ENCODE data around the gene ITGA1. TPM values are rescaled to one million over a fixed set of nuclear protein-coding genes. Genes with fewer than 3 reads are reported as not detected.

Gene ITGA1
- total RNA-seq, 1 donor from 2014 or later: 3.2 TPM

GRCh38 chr5:52999344-52999949 lies 211.7 kb downstream of the ITGA1 start:
- DNase-seq (ENCODE audit: low read depth): no peak

GRCh38 chr5:53001541-53001940 lies 213.8 kb downstream of the ITGA1 start:
- no peak for TF ChIP-seq CTCF (conservative IDR thresholded peaks at IDR 0.05; ENCODE audit: low read depth, low read length)
- no peak for DNase-seq (ENCODE audit: low read depth)
- H3K4me3 ChIP-seq (ENCODE audit: low read depth, low read length): no peak overlapping the region

More at GRCh38 chr5:52999344-52999949, 211.7 kb downstream of the ITGA1 start:
- no peak for TF ChIP-seq CTCF (conservative IDR thresholded peaks at IDR 0.05; ENCODE audit: low read depth, low read length)
- H3K4me3 ChIP-seq (ENCODE audit: low read depth, low read length): no peak overlapping the region

- DNase-seq (ENCODE audit: low read depth): no peak
- H3K4me3 ChIP-seq (ENCODE audit: low read depth, low read length): no peak overlapping the region
- no peak for TF ChIP-seq CTCF (conservative IDR thresholded peaks at IDR 0.05; ENCODE audit: low read depth, low read length)
These were observed 214.8 kb downstream of the ITGA1 start for GRCh38 chr5:53002491-53002890.

GRCh38 chr5:53003144-53003543 lies 215.4 kb downstream of the ITGA1 start:
- H3K4me3 ChIP-seq (ENCODE audit: low read depth, low read length): no peak overlapping the region
- no peak for TF ChIP-seq CTCF (conservative IDR thresholded peaks at IDR 0.05; ENCODE audit: low read depth, low read length)
- no peak for DNase-seq (ENCODE audit: low read depth)

GRCh38 chr5:53006911-53007890 lies 219.5 kb downstream of the ITGA1 start:
- H3K4me3 ChIP-seq (ENCODE audit: low read depth, low read length): no peak overlapping the region
- no peak for TF ChIP-seq CTCF (conservative IDR thresholded peaks at IDR 0.05; ENCODE audit: low read depth, low read length)
- no peak for DNase-seq (ENCODE audit: low read depth)

- no peak for TF ChIP-seq CTCF (conservative IDR thresholded peaks at IDR 0.05; ENCODE audit: low read depth, low read length)
- DNase-seq (ENCODE audit: low read depth): no peak
- H3K4me3 ChIP-seq (ENCODE audit: low read depth, low read length): no peak overlapping the region
These were observed 221.0 kb downstream of the ITGA1 start for GRCh38 chr5:53008751-53009150.

Other genes with a start within 250 kb of the ITGA1 start
- gene PELO, start within 50 bp of the ITGA1 start, total RNA-seq: 10.6 and 17.7 TPM in 2 replicates
- gene ITGA2, start 201.4 kb downstream of the ITGA1 start, total RNA-seq: 14.1 and 28.1 TPM in 2 replicates

All from epithelial cell of proximal tubule (primary cell).